ENCODE results near the gene MICU1.
"Not testable (repeated sequence)": the region's sequence is repeated elsewhere in the genome, so short reads cannot be mapped to it uniquely, and the experiment has no call there.

MICU1 gene

DNA sequence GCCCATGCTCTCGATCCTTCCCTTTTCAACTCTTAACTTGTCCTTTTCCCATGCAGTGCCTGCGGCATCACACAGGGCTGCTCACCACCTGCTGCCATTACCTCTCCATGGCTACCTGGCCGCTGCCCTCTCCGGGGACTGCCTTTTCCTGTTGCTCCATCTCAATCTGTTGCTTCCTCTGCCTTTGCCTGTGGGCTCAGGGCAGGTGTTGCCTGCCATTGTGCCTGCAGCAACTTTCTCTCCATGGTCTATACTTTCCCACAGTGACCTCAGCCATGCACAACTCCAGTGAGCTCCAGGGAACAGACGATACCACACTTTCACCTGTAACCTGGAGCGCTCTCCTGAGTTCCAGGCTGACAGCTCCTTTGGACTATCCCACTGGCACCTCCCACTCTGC lies 274.4 kb downstream of the MICU1 start:
- no peak for DNase-seq (ENCODE audit: low read depth in 2 of 2)

DNA sequence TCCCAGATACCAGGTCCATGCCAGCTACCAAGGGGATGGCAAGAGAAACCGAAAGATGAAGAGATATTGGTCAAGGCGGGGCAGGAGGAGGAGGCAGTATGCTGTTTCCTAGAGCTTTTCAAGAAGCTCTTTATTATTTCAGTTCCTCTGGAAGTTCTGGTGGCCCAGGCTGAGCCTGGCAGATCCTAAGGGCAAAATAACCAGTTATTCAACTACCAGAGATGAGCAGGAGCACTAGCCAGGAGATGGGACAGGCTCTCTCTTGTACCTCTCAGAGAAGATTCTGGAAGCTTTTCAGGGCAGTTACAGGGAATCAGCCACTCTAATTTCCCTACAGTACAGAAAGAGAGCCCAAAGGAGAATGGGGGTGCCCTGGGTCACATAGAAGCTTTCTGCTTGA lies 276.4 kb downstream of the MICU1 start:
- no peak for DNase-seq (ENCODE audit: low read depth in 2 of 2)

DNA sequence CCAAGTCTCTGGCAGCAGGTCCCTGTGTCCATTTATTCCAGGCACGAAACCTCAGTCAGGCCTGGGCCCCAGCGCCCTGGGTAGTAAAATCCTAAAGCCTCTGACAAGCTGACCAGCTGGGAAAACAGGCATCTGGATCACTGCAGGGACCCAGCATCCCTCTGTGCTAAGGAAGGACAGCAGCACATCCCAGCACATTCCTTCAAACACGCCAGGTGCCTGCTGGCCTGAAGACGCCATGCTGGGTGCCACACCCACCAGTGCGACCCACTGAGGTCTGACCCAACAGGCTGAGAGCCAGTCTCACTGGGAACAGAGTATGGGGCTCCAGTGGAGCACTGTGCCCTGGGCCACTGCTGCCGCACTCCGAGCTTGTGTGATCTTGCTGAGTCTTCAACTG lies 277.6 kb downstream of the MICU1 start:
- DNase-seq (ENCODE audit: low read depth in 2 of 2): no peak

DNA sequence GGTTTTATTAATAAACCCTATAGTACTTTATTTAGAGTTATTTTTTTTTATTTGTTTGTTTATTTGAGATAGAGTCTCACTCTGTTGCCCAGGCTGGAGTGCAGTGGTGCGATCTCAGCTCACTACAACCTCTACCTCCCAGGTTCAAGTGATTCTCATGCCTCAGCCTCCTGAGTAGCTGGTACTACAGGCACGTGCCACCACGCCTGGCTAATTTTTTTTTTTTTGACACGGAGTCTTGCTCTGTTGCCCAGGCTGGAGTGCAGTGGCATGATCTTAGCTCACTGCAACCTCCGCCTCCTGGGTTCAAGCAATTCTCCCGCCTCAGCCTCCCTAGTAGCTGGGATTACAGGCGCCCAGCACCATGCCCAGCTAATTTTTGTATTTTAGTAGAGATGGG lies 279.8 kb downstream of the MICU1 start:
- DNase-seq (ENCODE audit: low read depth in 2 of 2): not testable (repeated sequence)

DNA sequence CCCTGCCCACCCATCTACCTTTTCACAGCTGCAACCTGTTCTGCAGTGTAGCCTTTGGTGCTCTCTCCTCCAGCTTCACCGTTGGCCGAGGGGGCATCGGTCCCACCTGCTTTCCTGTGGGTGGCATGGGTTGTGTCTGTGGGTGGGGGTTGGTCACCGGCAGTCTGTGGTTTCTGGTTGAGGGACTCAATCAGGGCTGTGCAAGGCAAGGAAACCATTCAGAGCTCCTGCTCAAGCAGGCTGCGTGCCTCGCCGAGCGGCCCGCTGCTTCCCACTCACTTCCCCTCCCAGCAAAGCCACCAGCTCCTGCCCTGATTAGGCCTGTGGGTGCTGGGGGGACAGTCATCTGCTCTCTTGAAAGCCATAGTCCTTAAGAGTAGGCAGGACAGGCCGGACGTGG lies 280.9 kb downstream of the MICU1 start:
- DNase-seq (ENCODE audit: low read depth in 2 of 2): no peak

DNA sequence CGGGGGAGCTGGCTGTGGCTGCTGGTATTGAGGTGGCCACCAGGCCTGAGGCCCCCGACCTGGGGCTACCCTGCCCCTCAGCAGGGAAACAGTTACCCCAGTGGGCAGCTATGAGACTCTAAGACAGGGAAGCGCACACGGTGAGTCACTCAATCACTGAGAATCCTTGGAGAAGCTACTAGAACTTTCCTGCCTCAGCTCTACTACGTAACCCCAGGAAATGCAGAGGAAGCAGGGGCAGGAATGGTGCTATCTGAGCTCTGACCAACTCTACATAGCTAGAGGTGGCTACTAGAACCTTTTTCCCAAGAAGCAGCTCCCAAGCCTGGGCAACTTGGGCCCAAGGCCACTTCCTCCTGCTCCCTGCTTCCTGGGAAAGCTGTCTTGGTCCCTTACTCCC lies 283.0 kb downstream of the MICU1 start:
- DNase-seq (ENCODE audit: low read depth in 2 of 2): no peak

DNA sequence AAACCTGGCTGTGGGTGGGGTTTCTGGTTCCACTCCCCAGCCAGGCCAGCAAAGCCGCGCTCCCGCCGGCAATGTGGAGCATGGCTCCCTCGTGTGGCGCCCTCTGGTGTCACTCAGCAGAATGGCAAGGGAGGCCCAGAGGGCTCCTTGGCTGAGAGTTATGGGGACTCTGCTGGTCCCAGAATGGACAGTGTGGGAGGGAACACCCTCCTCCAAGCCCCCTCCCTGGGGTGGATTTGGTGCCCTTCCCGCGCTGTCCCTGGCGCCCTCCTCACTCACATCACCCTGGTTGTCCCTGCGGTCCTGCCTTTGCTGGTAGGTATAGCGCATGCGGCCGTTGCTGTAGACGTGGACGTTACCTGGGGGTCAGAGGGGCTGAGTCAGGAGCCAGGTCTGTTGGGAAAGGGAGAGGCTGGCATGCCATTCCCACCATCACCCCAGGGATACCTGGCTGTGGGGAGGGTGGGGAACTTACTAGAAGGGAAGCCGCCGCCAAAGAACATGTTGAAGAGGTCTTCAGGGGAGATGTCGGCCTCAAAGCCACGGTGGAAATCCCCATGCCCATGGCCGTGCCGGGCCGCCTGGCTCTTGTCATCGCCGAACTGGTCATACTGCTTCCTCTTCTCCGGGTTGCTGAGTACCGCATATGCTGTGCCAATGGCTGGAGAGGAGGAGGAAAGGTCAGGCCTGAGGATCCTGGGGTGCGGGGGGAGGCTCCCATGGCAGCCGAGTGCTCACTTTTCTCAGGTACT lies 285.2 kb downstream of the MICU1 start:
- DNase-seq (ENCODE audit: low read depth in 2 of 2): no peak

DNA sequence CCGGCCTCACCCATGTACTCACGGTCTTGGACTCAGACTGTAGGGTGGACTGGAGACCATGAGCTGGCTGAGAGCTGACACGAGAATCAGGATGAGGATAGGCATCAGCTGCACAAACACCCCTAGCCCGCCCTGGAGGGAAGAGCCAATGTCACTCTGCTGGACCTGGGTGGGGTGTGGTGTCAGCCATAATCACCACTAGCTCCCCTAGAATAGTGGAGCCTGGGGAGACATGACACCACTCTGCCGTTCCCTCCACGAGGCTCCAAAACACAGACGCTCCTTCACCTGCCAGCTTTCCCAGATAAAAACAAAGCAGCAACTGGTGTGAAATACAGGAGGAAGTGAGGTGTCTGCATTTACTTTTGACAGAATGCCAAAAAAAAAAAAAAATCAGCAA lies 287.7 kb downstream of the MICU1 start:
- no peak for DNase-seq (ENCODE audit: low read depth in 2 of 2)

DNA sequence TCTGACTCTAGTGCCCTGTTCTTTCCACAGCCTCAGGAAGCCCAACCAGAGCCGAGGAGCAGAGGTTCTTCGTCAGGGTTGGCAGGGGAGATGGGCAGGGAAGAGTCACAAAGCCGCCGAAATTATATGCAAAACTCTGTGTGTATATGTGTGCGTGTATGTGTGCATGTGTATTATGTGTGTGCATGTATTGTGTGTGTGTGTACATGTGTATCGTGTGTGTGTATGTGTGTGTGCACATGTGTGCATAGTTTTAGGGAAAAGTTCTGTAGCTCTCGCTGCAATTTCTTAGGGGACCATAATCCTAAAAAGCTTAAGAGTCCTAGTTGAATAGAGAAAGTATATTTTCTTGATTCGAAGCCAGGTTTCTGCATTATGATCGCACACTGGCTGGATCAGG lies 288.2 kb downstream of the MICU1 start:
- DNase-seq (ENCODE audit: low read depth in 2 of 2): no peak

DNA sequence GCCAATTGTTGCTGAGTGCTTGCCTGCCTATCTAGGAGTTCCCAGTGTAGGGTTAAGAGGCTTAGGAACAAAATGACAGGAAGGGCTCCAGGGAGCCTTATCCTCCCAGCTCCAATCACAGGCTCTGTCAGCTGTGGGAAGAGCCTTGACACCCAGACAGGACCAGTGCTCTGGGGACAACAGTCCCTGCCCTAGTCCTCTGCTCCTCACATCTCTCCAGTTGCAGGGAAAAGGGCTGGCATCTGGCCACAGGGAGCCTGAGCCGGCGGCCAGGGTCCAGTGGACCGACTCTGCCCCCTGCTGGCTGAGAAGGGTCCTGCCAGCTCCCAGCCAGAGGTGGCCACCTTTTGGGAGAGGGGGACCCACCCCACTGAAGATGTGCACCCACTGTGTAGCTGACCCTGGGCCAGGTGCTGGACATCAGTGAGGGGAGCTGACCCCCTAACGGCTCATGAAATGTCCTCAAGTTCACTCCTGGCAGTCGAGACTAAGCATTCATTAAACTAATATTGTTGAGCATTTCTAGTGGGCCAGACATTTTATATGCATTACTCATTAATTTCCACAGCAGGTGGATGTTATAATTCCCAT lies 288.7 kb downstream of the MICU1 start:
- no peak for DNase-seq (ENCODE audit: low read depth in 2 of 2)

DNA sequence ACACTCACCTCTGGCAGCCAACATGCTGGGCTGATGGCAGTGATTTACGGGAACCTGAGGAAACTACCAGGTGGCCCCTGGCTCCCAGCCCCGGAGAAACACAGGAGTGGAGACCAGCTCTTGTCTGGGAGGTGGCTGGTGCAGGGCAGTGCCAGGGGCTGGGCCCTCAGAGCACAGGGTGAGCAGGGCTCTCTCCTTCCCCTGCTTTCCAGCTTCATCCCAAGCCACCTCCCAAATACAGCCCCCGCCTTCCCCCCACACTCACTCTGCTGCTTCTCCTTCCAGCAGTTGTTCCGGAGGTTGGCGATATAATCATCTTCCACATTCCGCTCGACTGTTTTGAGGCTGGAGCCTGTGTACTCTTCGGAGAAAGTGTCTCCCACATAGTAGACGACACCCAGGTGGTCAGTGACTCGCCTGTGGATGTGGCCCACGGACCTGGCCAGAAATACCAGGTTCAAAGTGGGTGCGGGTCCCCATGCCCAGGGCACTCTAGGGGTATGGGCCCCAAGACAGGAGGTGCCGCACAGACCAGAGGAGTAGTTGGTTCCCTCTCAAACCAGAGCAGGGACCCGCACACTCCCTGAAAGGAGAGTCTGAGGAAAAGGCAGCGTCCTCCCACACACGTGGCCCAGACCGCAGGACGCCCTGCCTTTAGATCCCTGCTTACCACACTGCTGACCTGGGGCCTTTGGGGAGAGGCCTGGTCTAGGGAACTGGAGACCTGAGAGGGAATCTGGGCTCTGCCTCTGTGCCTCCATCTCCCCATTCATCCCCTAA lies 289.4 kb downstream of the MICU1 start:
- DNase-seq (ENCODE audit: low read depth in 2 of 2): no peak

DNA sequence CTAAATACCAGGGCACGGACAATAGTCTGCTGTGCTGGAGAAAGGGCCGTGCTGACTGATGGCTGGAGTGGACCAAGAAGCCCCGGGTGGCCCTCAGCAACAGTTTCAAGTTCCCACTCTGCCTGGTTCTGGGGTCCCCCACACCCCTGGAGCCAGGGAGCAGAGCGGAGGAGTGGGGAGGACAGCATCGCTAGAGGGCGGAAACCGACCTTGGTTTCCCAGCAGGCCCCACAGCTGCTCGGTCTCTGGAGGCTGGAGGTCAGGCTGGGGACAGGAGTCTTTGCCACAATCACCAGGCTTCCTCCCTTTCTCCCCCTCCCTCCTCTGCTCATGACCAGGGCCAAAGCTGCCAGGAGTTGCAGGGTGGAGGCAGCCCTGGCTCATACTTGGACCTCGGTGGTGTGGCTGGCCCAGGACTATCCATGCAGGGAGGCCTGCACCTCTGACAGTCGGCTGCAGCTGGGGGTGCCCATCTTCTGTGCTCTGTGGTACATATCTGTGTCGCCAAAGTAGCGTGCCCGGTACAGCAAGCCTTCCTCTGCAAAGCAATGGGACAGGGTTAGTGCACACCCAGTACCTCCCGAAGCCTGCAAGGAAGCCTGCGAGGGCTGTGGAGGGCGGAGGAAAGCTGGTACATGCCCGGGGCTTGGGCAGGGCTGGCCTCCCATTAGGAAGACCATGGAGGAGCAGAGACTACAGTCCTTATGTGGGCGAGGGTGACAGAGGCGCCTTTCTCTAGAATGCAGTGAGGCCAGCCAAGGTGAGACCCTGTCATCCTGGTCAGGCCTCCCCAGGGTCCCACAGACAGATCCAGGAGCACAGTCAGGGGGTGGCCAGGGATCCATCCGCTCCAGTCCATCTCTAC lies 290.3 kb downstream of the MICU1 start:
- DNase-seq (ENCODE audit: low read depth in 2 of 2): no peak

DNA sequence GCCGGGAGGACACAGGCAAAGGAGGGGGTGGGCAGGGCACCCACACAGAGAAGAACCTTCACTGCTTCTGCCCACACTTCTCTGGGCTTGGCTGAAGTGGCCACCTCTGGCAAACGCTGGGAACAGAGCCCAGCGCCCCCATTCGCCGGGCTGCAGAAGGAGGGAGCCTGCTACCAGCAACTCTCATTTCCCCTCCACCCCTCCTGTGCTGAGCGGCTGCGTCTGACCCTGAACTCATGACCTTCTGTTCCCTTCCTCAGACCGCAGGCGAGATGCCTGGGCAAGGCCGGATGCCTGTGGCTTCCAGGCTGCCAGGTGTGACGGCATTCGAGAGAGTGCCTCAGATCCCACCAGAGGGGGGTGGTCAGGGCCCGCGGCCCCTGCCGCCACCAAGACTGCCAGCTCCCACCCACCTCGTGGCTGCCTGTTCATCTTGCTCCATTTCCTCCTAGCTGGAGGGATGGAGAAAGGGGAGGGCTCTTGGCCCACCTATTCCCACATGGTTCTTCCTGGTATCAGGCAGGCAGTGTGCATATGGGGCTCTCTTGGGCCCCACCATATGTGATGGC lies 291.0 kb downstream of the MICU1 start:
- no peak for DNase-seq (ENCODE audit: low read depth in 2 of 2)

DNA sequence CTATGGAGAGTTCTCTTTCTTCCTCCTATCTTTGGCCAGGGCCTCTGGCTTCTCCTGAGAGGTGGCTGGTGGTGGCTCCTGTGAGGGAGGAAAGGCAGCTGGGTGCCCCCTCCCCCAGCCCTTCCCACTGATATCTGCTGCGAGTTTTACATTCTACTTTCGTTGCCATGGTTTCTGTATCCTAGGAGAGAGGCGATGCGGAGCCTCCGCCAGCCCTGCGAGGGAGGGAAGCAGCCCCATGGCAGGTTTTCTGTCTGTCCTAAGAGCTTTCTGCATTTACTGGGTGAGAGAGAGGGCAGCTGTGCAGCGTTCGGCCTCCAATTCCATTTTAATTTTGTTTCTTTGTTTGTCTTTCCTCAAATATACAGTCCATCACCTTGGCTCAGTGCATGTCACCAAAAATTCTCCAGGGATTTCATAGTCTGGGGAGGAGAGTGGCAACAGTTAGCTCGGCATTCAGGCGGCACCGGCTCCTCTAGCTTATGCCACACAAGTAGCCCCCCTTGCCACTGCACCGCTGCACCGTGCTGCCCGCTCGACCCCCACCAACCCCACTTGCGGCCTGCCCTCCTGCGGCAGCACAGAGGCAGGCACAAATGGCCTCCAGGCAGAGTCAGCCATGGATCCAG lies 291.6 kb downstream of the MICU1 start:
- DNase-seq (ENCODE audit: low read depth in 2 of 2): no peak

DNA sequence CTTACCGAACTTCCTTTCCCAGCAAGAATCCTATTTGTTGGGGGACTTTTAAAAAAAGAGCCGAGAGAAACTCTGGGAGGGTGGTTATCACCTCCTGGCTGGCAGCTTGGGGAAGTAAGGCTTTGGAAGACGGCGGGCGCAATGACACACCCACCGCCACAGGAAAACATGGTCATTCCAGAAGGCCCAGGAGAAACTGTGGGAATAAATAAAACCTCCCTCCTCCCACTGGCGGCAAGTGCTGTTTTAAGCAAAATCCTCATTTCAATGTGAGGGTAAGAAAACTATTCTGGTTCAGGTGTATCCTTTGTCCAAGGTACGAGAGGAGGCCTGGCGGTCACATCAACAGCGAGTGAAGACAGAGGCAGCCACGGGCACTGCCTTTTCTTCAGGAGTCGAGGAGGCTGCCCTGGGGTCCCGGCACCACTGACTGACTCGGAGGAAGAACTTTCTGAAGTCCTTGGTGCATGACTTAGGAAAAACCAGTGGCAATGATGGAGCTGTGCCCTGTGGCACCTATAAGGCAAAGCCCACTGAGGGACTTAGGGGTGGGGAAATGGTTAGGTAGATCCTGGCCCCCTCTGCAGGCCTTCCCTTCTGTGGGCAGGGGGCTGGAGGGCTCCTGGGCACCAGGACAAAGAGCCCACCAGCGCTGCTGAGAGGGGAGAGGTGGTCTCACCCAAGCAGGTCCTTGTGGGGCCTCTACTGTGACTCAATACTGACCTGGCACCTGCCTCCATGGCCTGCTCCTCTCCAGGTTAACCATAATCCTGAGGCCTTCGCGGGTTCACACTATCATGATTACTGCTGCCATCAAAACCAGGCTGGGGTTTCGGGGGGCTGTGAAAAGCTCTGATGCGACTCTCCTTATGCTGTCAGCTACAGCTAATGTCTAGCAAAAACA lies 292.5 kb downstream of the MICU1 start:
- DNase-seq (ENCODE audit: low read depth in 2 of 2): no peak

DNA sequence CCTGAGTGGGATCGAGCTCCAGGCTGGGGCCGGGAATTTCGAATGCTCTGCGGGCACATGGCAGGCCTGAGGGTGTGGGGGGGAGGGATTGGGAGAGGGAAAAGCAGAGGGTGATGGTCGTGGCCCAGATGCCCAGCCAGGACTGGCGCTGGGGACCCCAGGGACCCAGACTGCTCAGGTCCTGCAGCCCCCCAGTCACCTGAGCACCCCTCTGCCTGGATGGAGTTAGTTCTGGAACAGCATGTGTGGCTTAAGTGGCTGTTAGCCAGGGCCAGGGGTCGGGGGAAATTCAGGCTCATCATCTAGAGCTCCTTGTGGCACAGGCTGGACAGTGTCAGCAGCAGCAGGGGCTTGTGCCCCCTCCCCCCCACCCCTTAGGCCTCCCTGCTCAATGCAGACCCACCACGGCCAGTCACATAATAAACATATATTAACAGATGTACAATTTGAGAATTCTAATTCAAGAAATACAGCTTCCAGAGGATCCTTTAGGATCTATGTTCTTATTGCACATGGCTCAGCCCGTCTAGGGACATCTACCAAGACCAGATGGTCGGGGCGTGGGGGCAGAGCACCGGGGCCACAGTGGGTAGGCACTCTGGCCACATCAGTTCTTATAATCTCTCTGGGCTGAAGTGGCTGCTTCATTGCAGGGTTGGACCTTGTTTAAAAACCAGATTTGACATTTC lies 293.3 kb downstream of the MICU1 start:
- DNase-seq (ENCODE audit: low read depth in 2 of 2): no peak

DNA sequence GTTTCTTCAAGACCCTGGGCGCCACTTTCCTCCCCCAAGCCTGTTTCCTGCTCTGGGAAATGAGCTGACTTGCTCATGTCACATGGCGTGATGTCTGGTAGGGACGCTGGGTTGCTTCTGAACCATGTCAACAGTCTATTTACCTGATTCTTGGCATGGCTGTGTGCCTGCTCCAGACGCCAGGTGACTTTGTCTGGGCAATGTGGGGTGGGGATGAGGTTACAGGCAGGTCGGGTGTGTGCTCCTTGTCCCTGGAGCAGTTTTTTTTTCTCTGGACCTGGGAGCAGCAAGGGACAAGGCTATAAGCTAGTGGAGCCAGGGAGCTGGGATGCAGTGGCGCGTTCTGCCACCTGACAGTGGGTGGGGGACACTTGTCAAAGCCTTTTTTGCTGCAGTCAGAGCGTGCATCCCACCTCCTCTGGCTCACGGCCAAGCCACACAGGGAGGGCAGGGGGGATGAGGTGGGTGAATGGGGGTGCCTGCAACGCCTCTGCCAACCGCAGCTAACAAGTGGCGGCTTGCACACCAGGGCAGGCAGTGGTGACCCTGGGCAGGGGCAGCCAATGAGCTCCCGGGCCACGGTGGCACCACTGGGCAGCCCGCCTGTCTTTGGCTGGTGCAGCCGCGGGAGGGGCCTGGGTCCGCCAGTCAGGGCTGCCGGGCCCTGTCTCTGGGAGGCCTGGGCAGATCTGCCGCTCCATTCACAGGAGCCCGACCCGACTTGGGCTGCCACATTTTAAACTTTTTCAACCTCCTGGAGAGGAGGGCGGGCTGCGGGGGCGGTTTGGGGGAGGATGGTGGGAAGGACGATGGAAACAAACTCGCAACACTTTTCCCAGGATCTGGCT lies 294.1 kb downstream of the MICU1 start:
- peak in 1 of 2 experiments; percentile 52 for DNase-seq (ENCODE audit: low read depth in 2 of 2)

DNA sequence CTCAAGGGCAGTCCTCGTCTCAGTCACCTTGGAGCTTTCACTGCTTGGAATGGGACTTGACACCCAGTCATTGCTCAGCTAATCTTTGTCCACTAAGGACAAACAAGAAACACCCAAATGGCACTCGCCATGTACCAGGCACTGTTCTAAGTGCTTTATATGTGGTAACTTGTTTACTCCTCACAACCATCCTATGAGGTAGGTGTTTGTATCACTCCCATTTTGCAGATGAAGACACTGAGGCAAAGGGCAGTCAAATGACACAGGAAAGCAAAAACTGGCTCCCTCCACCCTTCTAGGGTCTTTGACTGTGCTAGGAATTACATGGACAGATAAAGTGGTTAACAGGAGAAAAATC lies 295.8 kb downstream of the MICU1 start:
- DNase-seq (ENCODE audit: low read depth in 2 of 2): no peak
